ENCODE results near the gene CCDC102A.

CCDC102A gene

DNA sequence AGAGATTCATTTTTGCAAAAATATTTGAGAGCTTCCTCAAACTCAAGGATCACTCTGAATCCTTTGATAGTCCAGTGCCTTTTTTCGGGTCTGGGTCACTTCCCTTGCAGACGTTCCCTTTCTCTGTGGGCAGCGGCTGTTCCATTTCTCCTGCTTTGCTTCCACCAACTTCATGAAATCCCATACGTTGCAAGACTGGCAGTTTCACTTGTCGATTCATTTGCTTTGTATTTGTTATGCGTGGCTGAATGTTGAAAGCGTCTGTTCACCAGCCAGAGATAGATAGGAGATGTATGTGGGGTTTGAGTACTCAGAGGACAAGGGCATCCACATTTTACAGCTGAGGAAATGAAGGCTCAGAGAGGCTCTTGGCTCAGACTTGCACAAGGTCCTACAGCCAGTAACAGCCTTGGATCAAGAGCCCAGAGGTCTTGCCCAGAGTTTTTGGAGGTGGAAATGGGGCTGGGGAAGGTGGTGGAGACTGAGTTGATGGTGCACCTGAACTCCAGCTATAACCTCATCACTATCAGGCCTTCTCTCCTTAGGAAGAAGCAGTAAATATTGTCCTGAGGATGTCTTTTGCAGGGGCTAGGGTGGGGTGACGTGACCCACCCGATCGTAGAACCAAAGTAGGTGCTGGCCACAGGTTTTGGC lies 1.3 kb upstream of the CCDC102A start:
- no peak for DNase-seq

- DNase-seq: no peak
These were observed 779 bp upstream of the CCDC102A start for GRCh38 chr16:57537194-57537505.

GRCh38 chr16:57535680-57536305 lies 578 bp downstream of the CCDC102A start:
- peak; percentile 15 to 92 (median 78) for DNase-seq

DNA sequence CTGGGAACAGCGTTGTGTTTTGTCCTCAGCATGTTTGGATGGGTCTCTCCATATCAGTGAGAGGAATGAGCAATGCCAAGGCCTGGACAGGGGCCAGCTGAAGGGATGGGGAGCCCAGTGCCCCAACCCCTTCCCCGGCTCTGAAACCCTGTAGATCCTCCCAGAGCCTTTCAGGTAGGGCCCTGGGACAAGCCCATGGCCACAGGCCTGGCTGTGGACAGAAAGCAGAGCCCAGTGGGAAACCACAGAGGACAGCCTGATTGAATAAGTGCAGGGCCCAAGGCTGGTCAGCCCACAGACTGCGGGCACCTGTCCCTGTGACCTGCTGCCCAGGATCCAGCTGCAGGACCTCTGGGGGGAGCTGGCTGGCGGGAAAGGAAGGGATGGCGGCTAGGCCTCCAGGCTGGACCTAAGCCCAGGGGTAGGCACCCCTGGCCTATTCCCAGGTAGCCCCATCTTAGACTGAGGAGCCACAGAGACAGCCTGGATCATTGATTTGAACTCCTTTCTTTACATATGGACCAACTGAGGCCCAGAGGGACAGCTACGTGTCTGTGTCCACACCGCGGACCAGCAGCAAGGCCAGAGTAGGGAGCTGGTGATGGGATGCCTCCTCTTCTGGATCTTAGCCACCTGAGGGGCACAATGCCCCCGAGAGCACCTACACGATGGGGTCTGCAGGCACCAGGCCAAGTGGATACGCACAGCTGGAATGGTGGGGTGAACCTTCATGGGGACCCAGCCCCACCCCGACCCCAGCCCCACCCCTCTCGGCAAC lies 1.3 kb downstream of the CCDC102A start:
- no peak for DNase-seq

GRCh38 chr16:57534337-57534880 lies 2.0 kb downstream of the CCDC102A start:
- no peak for DNase-seq

- DNase-seq: no peak
These were observed 2.7 kb downstream of the CCDC102A start for GRCh38 chr16:57533431-57534336.

DNA sequence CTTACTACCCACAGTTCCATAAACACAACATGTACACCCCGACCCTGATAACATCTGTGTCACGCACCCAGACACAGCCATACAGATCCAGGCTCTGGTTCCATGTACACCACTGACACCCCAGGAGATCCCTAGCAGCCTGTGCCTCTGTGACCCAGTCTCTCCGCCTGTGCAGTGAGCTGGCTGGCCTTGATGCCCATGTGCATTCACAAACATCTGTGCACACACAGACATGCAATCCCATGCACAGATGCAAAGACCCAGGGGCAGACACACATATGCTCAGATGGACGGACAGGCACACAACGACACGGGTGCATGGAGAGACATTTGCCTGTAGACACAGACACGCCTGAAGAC lies 4.1 kb downstream of the CCDC102A start:
- DNase-seq: no peak

DNA sequence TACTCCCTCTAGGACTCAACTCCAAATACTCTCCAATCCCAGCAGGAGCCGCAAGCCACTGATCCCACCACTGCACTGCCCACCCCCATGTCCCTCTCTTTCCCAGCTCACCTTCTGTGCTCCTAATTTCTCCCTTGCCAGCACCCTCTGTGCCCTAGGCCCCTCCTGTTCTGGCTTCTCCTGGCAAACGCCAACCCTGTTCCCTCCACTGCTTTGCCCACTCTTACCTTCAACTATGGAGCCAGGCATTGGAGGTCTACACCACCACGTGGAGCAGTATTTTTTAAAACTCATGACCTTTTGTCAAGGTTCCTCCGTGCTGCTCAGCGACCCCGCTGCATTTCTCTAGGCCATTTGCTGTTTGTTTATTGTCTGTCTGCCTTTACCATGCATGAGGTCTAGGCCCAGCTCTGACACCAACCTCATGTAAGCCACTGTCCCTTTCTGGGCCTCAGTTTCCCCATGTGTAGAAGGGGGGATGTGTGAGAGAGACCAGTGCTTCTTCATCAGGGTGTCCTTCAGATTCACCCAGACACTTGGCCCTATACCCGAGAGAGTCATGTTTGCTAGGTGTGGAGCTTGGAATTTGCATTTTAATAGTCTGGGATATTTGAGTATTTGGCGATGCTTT lies 4.6 kb downstream of the CCDC102A start:
- DNase-seq: no peak

DNA sequence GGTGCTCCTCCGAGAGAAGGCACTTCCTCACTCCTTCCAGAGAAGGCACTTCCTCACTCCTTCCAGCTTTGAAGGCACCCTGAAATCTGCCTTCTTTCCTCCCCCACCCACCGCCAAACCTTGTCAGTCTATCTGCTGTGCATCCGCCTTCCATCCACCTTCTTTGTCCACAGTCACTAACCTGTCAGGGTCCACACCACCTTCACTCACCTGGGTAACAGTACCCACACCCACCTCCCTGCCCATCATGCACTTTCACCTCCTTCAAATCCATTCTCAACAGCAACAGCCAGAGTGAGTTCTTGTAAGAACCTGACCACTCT lies 5.2 kb downstream of the CCDC102A start:
- no peak for DNase-seq

- DNase-seq: no peak
These were observed 5.7 kb downstream of the CCDC102A start for GRCh38 chr16:57530522-57531252.

DNA sequence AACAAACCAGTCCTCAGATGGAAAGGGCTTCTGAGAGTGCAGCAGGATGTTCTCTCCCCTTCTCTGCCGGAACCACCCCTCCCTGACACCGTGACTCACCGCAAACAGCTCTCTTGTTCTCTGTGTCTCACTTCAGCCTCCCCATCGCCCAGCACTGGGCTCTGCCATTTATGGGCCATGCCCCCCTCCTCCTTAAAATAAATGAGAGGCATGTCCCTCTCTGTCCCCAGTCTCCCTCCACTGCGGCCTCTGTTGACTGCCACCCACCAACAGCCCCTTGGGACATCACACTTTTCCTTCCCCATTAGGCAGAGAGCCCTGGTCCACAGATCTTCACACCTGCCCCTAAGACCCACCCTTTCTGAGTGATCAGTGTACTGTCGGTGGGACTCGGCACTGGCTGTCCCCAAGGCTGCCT lies 6.3 kb downstream of the CCDC102A start:
- DNase-seq: peak in 2 of 51 donors; percentile 13 to 37

- no peak for DNase-seq
These were observed 6.8 kb downstream of the CCDC102A start for GRCh38 chr16:57529391-57530103.

- no peak for DNase-seq
These were observed 7.6 kb downstream of the CCDC102A start for GRCh38 chr16:57528499-57529390.

DNA sequence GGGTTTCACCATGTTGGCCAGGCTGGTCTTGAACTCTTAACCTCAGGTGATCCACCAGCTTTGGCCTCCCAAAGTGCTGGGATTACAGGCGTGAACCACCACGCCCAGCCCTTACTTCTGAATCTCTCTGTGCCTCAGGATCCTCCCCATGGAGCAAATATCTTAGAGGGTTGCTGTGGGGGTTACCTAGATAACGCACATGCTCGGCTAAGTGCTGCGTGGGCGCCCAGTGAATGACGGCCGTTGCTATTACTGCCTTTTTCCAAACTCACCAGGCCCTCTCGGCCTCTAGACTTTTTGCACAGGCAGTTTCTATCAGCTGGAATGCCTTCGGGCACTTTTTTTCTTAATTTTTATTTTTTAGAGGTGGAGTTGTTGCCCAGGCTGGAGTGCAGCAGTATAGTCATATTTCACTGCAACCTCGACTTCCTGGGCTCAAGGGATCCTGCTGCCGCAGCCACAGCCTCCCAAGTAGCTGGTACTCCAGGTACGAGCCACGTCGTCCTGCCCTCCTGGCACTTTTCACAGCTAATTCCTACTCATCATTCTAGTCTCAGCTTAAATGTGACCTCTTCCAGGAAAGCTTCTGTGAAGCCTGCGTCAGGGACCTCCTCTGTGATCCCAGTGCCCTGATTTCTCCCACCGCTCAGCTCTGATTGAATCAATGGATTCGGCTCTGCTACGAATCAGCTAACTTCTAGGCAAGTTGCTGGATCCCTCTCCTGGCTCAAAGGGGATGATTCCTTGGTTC lies 8.6 kb downstream of the CCDC102A start:
- no peak for DNase-seq

- no peak for DNase-seq
These were observed 9.3 kb downstream of the CCDC102A start for GRCh38 chr16:57527027-57527426.

DNA sequence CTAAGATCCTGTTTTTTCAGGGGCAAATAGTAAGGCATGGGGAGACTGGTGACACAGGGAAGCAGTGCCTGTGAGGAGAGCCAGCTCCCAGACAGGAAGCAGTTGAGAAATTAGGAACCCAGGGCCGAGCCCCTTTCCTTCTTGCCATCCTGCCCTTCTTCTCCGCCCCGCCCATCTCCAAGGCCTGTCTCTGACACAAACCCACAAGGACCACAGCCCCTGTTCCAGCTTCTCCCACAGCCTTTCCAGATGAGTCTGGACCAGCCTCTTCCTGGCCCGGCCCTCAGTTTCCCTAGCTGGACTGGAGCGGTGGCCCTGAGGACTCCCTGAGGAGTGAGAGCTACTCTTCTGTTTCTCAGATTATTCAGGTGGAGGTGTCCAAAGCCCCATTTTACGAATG lies 9.9 kb downstream of the CCDC102A start:
- no peak for DNase-seq

- no peak for DNase-seq
These were observed 10.6 kb downstream of the CCDC102A start for GRCh38 chr16:57525761-57526160.

DNA sequence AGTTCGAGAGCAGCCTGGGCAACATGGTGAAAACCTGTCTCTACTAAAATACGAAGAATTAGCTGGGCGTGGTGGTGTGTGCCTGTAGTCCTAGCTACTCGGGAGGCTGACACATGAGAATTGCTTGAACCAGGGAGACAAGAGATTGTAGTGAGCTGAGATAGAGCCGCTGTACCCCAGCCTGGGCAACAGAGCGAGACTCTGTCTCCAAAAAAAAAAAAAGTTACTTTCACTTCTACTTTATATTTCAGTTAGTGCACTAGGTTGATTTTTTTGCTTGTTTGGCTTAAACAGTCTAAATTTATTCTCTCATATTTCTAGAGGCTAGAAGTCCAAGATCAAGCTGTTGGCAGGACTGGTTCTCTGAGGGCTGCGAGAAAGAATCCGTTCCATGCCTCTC lies 13.4 kb downstream of the CCDC102A start:
- DNase-seq: no peak

Data from hypothalamus (tissue), 51 donors.